NCI-H187 treated with DMSO at 0.1 percent for 48 hours (cell line): ENCODE data around the gene CLEC2L.
"Not testable (repeated sequence)": the region's sequence is repeated elsewhere in the genome, so short reads cannot be mapped to it uniquely, and the experiment has no call there.

Experiments
- DNase-seq: peaks from one replicate; lab custom pipeline; 2025; lab: John Stamatoyannopoulos, UW

The CLEC2L gene

GRCh38 chr7:139523968-139524815 lies 707 bp downstream of the CLEC2L start:
- DNase-seq, result no peak

DNA sequence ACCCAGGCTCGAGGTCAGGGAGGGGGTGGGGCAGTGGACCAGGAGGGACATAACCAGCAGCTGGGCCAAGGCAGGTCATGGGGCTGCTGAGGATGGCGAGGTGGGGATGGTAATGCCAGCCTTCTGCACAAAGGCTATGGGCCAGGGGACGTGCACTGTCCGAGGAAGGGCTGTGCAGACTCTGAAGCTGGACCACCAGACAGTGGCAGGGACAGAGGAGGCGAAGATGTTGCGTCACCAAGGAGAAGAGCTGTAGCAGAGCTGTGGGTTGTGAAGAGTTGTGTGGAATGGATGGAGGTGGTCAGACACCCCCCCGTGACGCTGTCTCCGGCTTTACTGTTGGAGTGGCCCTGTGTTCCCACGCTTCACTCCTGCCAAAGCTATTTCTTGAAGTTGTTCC lies 1.8 kb downstream of the CLEC2L start:
- no peak for DNase-seq

DNA sequence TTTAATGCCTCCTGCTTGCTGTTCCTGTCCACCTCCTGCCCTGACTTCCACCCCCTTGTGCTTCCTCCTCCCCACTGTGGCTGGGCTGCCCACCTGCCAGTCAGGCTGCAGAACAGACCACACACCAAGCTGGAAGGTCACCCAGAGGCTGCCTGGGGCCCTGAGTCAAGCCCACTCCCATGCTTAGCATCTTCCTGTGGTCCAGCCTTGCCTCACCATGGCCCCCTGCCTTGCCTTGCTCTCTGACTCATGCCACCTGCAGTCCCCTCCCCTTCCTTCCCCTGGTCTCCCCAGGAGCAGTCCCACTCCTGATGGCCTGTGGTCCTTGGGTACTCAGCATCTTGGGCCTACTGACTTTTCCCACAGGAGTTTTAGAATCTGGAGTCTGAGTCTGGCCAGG lies 2.3 kb downstream of the CLEC2L start:
- DNase-seq, result no peak

DNA sequence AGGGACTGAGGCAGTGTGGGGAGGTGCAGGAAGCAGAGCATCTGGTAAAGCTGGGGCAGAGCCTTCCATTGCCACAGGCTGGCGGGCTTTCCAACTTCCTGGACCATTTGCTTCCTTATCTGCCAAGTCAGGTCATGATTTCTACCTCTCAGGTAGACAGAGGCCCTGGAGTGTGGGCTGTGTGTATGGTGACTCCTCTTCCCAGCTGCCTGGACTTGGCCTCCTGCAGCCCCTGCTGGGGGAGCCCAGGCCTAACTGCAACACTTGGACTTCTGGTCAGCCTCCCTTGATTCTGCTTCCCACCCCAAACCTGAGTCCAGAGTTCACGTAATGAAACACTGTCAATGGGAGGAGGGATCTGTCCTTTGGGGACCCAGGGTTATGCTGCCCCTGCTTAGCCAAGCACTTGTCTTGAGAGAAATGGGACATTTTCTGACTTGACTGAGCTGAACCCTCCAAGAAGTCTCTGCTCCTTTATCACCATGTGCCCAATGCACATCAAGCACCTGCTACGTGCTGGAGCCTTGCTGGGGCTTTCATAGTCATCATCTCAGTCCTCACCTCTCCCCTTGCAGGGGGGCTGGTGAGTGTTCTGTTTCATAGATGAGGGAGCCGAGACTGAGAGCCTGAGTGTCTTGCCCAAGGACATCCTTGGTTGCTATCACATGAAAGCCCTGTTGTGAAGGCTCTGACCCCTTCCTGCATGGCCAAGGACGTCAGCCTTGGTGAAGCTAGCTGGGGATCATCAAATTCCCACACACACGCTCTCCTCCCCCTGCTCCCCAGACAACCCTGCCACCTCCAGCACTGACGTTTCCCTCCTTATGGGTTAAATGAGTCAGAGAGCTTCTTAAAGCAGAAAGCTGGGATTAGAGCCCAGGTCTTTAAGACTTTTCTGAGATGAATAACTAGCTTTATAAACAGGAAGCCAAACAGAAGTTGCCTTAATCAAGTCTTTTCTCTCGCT lies 3.4 kb downstream of the CLEC2L start:
- no peak for DNase-seq

DNA sequence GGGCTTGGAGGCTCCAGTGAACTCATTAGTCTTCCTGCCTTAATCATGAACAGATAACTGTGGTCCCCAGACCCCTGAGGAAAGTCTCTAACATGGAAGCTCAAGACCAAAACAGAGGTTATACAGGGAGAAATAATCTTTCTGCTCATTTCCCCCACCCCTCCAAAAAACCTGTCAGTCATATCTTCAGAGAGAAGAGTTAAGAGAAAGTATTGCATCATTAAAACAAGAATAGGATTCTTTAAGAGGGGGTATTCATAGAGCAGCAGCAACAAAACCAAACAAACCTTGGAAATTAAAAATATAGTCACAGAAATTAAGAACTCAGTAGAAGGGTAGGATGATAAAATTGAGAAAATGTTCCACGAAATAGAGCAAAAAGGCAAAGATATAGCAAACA lies 7.6 kb downstream of the CLEC2L start:
- DNase-seq, result no peak

DNA sequence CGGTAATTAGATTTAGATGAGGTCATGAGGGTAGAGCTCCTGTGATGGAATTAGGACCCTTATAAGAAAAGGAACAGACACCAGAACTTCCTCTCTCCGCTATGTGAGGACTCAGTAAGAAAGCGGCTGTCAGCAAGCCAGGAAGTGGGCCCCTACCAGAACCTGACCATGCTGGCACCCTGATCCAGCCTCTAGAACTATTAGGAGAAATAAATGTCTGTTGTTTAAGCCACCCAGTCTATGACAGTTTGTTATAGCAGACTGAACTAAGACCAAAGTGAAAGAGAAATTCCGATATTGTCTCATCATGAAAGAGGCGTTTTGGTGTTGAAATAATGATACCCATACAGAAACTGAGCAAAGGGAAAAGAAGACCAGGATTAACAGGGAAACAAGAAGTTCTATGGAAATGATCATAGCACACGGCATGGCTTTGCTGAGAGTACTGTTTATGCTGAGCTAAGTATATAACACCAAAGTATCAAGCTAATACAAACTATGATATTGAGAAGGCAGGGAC lies 9.2 kb downstream of the CLEC2L start:
- no peak for DNase-seq

- no peak for DNase-seq
These were observed 10.6 kb downstream of the CLEC2L start for GRCh38 chr7:139534096-139534495.

- DNase-seq, result no peak
These were observed 11.6 kb downstream of the CLEC2L start for GRCh38 chr7:139534966-139535651.

DNA sequence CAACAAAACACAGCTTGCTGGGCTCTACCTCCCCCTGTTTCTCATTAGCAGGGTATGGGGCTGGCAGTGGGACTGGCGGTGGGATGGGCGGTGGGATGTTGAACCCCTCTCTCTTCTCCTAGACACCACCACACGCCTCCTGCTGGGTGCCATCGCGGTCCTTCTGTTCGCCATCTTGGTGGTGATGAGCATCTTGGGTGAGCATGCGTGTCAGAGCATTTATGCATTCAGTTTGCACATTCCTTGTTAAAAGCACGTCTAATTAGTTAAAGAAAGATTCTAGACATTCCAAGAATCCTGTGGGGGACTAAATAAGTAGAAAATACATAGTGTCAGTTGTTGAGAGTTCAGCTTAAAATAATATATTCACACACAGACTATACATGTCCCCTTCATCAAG lies 12.7 kb downstream of the CLEC2L start:
- no peak for DNase-seq

GRCh38 chr7:139538881-139539635 lies 15.6 kb downstream of the CLEC2L start:
- DNase-seq, result no peak

- no peak for DNase-seq
These were observed 16.7 kb downstream of the CLEC2L start for GRCh38 chr7:139540203-139540602.

DNA sequence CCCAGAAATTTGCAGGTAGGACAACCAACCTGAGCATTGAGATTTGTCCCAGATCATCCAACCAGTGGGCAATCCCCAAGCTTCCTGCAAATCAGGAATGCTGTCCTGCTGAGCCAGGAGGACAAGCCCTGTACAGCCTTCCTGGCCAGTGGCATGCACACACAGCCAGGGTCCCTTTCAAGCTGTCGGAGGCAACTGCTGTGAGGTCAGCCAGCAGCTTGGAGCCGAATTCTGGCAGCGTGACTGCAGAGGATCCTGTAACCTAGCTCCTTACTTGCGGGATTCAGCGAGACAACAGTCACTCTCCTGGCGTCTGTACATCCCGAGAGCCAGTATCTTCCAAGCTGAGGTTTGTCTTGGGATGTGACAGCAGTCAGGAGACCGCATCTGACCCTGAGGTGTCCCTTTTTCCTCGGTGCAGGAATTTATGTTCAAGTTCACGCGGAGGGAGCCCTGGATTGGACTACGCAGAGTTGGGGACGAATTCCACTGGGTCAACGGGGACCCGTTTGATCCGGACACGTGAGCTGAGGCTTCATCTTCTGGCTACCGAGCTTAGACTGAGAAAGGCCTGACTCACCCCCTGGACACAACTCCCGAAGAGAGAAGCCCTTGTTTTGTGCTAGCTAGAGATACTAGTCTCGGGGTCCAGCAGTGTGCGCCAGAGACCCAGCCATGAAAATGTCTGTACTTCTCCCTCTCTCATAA lies 18.3 kb downstream of the CLEC2L start:
- no peak for DNase-seq

- no peak for DNase-seq
These were observed 19.0 kb downstream of the CLEC2L start for GRCh38 chr7:139542308-139543151.

DNA sequence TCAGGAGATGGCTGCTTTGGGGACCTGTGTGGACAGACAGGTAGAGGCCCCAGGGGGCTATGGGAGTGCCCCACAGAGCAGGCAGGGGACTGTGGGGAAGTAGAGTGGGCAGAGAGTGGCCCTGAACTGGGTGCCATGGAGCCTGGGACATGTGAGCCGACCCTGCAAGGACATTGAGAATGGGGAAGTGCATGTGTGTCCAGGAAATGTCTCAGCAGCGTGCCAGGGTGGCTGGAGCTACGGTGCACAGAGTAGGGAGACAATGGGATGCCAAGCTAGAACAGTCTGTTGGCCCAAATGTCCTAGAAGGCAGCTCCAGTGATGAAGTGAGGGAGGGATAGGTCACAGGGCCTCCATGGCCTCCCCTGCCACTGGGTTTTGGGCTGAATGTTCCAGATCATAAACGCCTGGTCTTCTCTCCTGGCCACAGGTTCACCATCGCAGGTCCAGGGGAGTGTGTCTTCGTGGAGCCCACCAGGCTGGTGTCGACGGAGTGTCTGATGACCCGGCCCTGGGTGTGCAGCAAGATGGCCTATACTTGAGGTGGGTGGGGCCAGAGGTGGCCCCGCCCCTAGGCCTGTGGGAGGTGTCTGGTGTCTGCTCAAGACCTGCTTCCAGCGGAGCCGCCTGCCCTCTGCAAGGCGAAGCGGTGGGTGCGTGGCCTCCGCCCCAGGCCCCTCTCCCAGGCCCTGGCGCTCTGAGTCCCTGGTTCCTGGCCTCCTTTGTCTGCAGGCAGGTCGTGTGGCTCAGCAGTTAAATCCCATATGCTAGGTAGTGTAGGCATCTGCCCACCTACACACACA lies 20.5 kb downstream of the CLEC2L start:
- no peak for DNase-seq

- DNase-seq, result no peak
These were observed 21.2 kb downstream of the CLEC2L start for GRCh38 chr7:139544645-139545044.

- no peak for DNase-seq
These were observed 25.0 kb downstream of the CLEC2L start for GRCh38 chr7:139548302-139549028.

DNA sequence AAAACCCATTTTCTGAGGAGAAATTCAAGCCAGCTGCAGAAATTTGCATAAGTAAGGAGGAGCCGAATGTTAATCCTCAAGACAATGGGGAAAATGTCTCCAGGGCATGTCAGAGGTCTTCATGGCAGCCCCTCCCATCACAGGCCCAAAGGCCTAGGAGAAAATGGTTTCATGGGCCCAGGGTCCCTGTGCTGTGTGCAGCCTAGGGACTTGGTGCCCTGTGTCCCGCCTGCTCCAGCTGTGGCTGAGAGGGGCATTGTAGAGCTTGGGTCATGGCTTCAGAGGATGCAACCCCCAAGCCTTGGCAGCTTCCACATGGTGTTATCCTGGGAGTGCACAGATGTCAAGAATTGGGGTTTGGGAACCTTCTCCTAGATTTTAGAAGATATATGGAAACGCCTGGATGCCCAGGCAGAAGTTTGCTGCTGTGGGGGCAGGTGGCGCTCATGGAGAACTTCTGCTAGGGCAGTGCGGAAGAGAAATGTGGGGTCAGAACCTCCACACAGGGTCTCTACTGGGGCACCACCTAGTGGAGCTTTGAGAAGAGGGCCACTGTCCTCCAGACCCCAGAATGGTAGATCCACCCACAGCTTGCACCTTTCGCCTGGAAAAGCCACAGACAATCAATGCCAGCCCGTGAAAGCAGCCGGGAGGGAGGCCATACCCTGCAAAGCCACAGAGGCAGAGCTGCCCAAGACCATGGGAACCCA lies 30.7 kb downstream of the CLEC2L start:
- not testable (repeated sequence) for DNase-seq
